ENCODE measurements around the gene NELFE. TPM values are rescaled to one million over a fixed set of nuclear protein-coding genes. Genes with fewer than 3 reads are reported as not detected.

The NELFE gene
- total and polyA plus RNA-seq, 9 donors, result 54.8 to 84.5 (median 65.8) TPM

DNA sequence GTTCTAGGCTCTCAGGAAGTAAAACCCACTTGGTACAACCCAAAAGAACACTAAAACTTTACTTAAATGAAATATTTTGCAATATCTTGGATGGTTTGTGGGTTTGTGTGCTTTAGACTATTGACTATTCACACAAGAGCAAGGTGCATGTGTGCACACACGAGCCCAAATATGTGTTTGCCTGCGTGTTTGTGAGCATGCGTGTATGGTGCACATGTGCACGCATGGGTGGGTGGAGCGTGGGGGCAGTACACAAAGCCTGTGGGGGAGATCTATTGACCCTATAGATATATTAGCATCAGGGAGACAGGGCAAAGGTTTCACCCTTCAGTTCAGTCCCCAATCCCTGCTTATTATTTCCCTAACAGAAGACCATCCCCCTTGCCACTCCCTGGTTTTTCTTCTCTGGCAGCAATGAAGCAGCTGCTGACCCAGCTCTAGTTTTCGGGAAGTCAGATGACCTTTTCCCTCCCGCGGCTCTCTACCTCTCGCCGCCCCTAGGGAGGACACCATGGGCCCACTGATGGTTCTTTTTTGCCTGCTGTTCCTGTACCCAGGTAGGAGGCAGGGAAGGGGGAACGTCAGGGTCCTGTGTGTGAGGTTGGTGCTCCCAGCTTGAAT is 31.4 kb downstream of the NELFE start, which contains the start of gene C2:
Gene C2, plus strand, starts transcription at position 476 of the 621 bp plus-strand sequence. Its CDS starts 36 bp downstream, at position 512.
- no peak for TF ChIP-seq POLR2A (IDR thresholded peaks at IDR 0.05)
- TF ChIP-seq EP300 (IDR thresholded peaks at IDR 0.05), result no peak
- no peak for TF ChIP-seq CTCF (IDR thresholded peaks at IDR 0.05)
- Histone ChIP-seq H3K27ac (no peak within 1 kb of the TSS), H3K4me1 (ENCODE audit: insufficient read depth) (no peaks in the 10 kb centered on the region), H3K27me3 (no peaks in the 10 kb centered on the region), H3K4me3 (no peak within 1 kb of the TSS), H3K36me3 (no peaks in the 10 kb centered on the region), H3K9me3 (no peaks in the 10 kb centered on the region)
- intact Hi-C loops (cut with DNase I), result no loop called here
- 38 to 44% (median 40%) methylated on average over 11 of the region's 11 CpGs for WGBS, 3 donors
- DNase-seq, result no peak

GRCh38 chr6:31922942-31923341 is 35.8 kb downstream of the NELFE start:
- Histone ChIP-seq H3K4me1 (ENCODE audit: insufficient read depth) (no peaks in the 10 kb centered on the region), H3K27me3 (no peaks in the 10 kb centered on the region), H3K4me3 (no peak overlapping the region), H3K36me3 (no peaks in the 10 kb centered on the region), H3K27ac (no peak overlapping the region), H3K9me3 (no peaks in the 10 kb centered on the region)
- DNase-seq, result no peak
- intact Hi-C loops (cut with DNase I), result no loop called here
- TF ChIP-seq CTCF (IDR thresholded peaks at IDR 0.05) (no peak), EP300 (IDR thresholded peaks at IDR 0.05) (no peak), POLR2A (IDR thresholded peaks at IDR 0.05) (no peak)
- WGBS, 3 donors, result 16 to 18% (median 17%) methylated on average over 5 of the region's 5 CpGs

DNA sequence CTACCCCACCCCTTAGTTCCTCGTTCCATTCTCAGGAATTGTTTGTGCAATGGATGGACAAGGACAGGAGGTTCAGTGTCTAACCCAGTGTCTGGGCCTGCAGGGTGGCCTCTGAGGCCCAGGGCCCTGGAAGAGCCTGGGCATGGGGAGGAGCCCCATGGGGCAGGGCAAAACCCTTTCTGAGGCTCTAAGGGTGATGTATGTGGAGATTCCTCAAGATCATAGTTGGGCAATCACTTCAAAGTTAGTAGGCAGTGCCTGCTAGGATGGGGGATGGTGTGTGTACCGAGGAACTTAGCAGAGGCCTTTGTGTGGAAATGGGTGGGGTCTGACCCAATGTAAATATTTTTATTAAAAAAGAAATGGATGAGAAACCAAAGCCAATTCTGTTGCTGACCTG is 38.0 kb downstream of the NELFE start:
- H3K27ac ChIP-seq, result no peak overlapping the region
- H3K9me3 ChIP-seq, result no peaks in the 10 kb centered on the region
- no peak for DNase-seq
- H3K4me1 ChIP-seq (ENCODE audit: insufficient read depth), result no peaks in the 10 kb centered on the region
- H3K4me3 ChIP-seq, result no peak overlapping the region
- TF ChIP-seq EP300 (IDR thresholded peaks at IDR 0.05) (no peak), POLR2A (IDR thresholded peaks at IDR 0.05) (no peak), CTCF (IDR thresholded peaks at IDR 0.05) (no peak)
- H3K36me3 ChIP-seq, result no peaks in the 10 kb centered on the region
- intact Hi-C loops (cut with DNase I), result no loop called here
- WGBS, 3 donors, result 70 to 83% (median 71%) methylated on average over 2 of the region's 2 CpGs
- no peaks in the 10 kb centered on the region for H3K27me3 ChIP-seq

DNA sequence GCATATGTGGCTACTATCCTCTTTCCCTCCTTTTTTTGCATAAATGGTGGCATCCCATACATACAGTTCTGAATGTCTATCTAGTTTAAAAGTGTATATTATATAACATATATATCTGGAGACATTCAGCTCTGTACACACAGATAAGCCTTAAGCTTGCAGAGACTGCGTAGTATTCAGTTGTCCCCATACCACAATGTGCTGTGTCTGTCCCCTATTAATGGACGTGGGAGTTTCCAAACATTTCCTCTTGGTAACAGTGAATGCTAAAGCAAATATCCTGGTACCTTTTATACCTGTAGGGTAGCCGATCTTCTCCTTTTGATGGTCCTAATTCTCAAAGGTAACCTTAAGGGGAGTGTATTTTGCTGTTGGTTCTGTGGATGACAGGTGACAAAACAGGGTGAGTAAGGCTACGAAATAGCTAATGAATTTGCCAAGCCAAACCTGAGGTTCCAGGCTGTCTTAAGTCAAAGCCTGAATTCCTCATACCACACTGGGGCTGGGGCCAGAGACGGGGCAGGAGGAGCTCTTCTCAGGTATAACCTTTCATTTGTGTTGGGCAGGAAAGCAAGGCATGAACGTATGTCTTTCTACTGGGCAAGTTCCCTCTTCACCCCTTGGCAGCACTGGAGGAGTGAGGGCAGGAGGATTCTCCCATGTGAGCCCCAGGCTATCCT is 39.0 kb downstream of the NELFE start:
- Histone ChIP-seq H3K27me3 (no peaks in the 10 kb centered on the region), H3K27ac (no peak overlapping the region), H3K36me3 (no peaks in the 10 kb centered on the region), H3K9me3 (no peaks in the 10 kb centered on the region), H3K4me1 (ENCODE audit: insufficient read depth) (no peaks in the 10 kb centered on the region), H3K4me3 (no peak overlapping the region)
- WGBS, 3 donors, result 72 to 87% (median 76%) methylated on average over 6 of the region's 6 CpGs
- no peak for DNase-seq
- intact Hi-C loops (cut with DNase I), result no loop called here
- TF ChIP-seq EP300 (IDR thresholded peaks at IDR 0.05), result no peak
- no peak for TF ChIP-seq POLR2A (IDR thresholded peaks at IDR 0.05)
- TF ChIP-seq CTCF (IDR thresholded peaks at IDR 0.05), result no peak
